Astrocyte of the spinal cord (primary cell): ENCODE measurements around the gene SNORC.

Source experiments
- DNase-seq: peaks from one replicate; pipeline ENCODE4 v3.0.0; 2011; ENCODE audit warnings: low read depth, low spot score
- H3K4me3 ChIP-seq: 2 replicates; pipeline ENCODE4 v1.5.1; 2011; ENCODE audit warnings: low read depth, mild to moderate bottlenecking, low read length, moderate library complexity
- in situ Hi-C: cut with HindIII; loops from 2 replicates; pipeline ENCODE4 v1.10.0; 2017; ENCODE audit warnings: low sequenced_read_pairs
- TF ChIP-seq, protein P1 (sequence below): IDR thresholded peaks from 2 replicates; pipeline ENCODE4 v1.5.1; 2012; ENCODE audit warnings: low read depth, mild to moderate bottlenecking, low read length, inconsistent platforms

Gene SNORC

DNA sequence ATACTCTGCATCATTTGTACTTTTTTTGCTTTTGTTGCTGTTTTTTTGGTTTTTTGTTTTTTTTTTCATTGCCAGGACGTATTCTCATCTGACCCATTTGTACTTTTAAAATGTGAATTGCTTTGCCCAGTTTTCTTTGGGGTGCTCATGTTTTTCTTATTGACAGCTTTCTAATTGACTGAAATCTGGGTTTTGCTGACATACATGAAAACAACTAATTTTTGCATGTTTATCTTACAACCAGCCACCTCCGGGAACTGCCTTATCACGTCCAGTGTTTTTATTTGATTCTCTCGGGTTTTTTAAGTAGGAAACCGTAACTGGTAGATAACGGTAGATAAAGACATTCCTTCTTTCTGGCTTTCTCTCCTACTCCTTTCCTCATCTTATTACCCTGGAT is 38.6 kb downstream of the SNORC start:
- no peak for DNase-seq
- TF ChIP-seq, protein P1, sequence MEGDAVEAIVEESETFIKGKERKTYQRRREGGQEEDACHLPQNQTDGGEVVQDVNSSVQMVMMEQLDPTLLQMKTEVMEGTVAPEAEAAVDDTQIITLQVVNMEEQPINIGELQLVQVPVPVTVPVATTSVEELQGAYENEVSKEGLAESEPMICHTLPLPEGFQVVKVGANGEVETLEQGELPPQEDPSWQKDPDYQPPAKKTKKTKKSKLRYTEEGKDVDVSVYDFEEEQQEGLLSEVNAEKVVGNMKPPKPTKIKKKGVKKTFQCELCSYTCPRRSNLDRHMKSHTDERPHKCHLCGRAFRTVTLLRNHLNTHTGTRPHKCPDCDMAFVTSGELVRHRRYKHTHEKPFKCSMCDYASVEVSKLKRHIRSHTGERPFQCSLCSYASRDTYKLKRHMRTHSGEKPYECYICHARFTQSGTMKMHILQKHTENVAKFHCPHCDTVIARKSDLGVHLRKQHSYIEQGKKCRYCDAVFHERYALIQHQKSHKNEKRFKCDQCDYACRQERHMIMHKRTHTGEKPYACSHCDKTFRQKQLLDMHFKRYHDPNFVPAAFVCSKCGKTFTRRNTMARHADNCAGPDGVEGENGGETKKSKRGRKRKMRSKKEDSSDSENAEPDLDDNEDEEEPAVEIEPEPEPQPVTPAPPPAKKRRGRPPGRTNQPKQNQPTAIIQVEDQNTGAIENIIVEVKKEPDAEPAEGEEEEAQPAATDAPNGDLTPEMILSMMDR, result no peak
- no peak overlapping the region for H3K4me3 ChIP-seq
- in situ Hi-C loops, result no loop called here

DNA sequence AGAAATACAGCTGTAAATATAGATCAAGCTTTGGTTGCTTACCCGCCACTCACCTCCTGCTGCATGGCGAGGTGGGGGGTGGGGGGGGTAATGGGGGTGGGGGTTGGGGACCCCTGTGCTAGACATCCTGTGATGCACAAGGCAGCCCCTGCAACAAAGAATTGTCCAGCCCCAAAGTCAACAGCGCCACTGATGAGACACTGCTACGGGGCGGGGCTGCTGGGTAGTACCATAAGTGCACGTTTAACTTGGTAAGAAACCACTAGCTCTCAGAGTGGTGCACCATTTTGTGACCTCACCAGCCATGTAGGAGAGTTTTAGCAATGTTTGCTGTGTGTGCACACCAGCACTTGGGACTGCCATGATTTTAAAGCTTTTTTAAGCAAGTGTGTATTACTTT is 40.3 kb downstream of the SNORC start:
- H3K4me3 ChIP-seq, result no peak overlapping the region
- in situ Hi-C loops, result no loop called here
- TF ChIP-seq, protein P1, result no peak
- no peak for DNase-seq

DNA sequence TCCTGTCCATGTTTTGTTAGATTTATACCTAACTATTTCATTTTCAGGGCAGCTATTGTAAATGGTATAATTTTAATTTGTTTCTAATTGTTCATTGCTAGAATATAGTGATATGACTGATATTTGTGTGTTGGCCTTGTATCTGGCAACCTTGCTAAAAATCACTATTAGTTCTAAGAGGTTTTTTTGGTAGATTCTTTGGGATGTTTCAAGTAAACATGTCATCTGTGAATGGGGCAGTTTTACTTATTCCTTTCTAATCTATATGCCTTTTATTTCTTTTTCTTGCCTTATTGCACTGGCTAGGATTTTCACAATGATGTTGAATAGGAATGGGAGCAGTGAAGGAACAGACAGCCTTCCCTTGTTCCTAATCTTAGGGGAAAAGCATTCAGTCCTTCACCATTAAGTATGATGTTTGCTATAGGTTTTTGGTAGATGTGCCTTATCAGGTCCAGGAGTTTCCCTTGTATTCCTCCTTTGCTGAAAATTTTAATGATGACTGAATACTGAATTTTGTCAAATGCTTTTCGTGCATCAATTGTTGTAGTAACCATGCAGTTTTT is 41.7 kb downstream of the SNORC start:
- TF ChIP-seq, protein P1, result no peak
- in situ Hi-C loops, result no loop called here
- no peak for DNase-seq
- no peak overlapping the region for H3K4me3 ChIP-seq

- H3K4me3 ChIP-seq, result no peak overlapping the region
- TF ChIP-seq, protein P1, result no peak
- no peak for DNase-seq
- in situ Hi-C loops, result no loop called here
Observed at GRCh38 chr2:232913903-232914302, 43.8 kb downstream of the SNORC start.

DNA sequence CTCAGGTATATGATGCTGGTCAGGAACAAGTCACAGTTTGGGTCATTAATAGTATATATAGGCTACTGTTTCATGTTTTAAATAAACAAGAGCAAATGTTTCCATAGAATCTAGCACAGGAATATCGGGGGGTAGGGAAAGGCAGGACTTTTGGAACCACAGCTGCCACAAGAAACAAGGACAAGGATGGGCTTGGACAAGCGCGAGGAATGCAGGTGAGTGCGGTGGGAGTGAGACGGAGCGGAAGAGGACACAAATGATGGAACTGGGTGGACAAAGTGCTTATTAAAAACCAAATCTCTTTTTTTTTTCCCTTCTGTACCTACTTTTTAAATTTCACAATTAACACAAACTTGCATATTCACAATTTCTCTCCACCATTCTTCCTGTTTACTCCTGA is 49.1 kb downstream of the SNORC start:
- H3K4me3 ChIP-seq, result no peak overlapping the region
- no peak for DNase-seq
- in situ Hi-C loops, result no loop called here
- TF ChIP-seq, protein P1, result no peak

DNA sequence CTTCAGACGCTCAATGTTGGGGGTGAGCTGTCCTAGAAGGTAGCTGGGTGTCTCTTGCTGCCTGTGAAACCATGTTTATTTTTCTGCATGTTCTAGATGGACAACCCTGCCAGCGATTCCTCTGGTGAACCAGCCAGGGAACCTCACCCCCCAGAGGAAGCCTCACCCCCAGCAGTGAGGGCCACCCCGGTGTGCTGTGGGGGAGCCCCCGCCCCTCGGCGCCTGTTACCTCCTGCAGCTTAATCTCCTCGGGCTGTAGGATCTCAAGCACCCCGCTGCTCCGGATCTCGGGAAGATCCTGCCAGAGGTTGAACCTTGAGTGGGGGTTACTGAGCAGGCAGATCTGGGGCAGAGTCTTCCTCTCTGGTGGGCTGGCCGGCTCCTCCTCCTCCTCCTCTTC is 50.0 kb downstream of the SNORC start:
- no peak overlapping the region for H3K4me3 ChIP-seq
- in situ Hi-C loops, result no loop called here
- no peak for DNase-seq
- TF ChIP-seq, protein P1, result no peak

- in situ Hi-C loops, result no loop called here
- no peak for DNase-seq
- H3K4me3 ChIP-seq, result no peak overlapping the region
- TF ChIP-seq, protein P1, result no peak
Observed at GRCh38 chr2:232920760-232921159, 50.7 kb downstream of the SNORC start.
